Activated T-helper 17 cell treated with anti-CD3 and anti-CD28 coated beads, Interleukin-2, amount 50 U/mL, for 72 hours (primary cell): ENCODE data around the gene MYDGF. TPM values are rescaled to one million over a fixed set of nuclear protein-coding genes. Genes with fewer than 3 reads are reported as not detected.
A peak's percentile ranks its signal among the peaks of the same experiment; 100 is the strongest.

Experiments used
- ATAC-seq: fragments of 150-1000 bp; cut with Tn5 transposase; replicated peaks from 2 replicates; pipeline ENCODE4 v1.10.0; 2021; ENCODE audit warnings: mild to moderate bottlenecking, moderate library complexity
- H3K27ac Mint-ChIP-seq: one replicate; pipeline ENCODE4 v1.8.0; 2022; ENCODE audit warnings: mixed read lengths
- H3K27me3 Mint-ChIP-seq: one replicate; pipeline ENCODE4 v1.8.0; 2022; ENCODE audit warnings: mixed read lengths
- H3K36me3 Mint-ChIP-seq: one replicate; pipeline ENCODE4 v1.8.0; 2022; ENCODE audit warnings: low read depth, mild to moderate bottlenecking, mixed read lengths
- H3K4me1 Mint-ChIP-seq: one replicate; pipeline ENCODE4 v1.8.0; 2022; ENCODE audit warnings: mixed read lengths
- H3K4me3 Mint-ChIP-seq: one replicate; pipeline ENCODE4 v1.8.0; 2022; ENCODE audit warnings: mild to moderate bottlenecking, mixed read lengths
- H3K9me3 Mint-ChIP-seq: one replicate; pipeline ENCODE4 v1.8.0; 2022; ENCODE audit warnings: mixed read lengths
- total RNA-seq, 2 donors: library from RNA; stranded (reverse); gene quantifications; one replicate each; pipeline ENCODE4 v1.2.3, GENCODE V29; 2022

The MYDGF gene
- total RNA-seq, 2 donors from 2014 or later: 47.8 to 79.0 TPM

DNA sequence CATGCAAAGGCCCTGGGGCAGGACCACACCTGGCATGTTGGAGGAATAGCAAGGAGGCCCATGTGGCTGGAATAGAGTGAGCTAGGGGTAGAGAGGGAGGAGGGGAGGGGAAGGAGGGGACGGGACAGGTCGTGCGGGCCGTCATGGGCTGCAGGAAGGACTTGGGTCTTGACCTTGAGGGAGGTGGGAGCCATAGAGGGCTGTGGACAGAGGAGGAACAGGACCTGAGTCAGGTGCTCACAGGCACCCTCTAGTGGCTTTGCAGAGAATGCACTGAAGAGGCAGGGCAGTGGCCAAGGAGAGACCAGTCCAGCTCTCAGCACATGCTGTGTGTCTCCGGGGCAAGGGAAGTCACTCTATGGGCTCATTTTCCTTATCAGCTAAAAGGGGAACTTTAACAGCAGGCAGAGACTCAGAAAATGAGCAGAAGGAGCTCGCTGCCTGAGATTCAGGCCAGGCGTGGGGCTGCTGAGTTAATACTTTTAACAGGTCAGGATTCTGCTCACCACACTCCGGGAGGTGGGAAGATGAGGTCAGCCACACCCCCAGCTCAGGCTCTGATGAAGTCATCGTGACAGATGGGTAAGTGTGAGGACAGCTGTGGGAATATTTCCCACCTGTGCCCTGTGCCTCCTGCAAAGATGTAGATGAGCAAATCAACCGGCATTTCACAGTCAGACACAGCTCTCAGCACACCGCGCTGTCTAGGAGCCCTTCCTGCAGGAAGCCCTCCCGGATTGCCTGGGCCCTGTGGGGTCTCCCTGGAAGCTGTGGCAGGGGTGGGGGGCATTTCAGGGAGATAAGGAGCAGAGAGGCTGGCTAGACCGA, 36.8 kb downstream of the MYDGF start:
- Mint-ChIP-seq H3K4me1 (peaks cover 5% of the 10 kb centered on the region), H3K27ac (peak overlapping the region; percentile 3)

GRCh38 chr19:4624733-4625362, 45.3 kb downstream of the MYDGF start:
- H3K4me1 Mint-ChIP-seq: no peaks in the 10 kb centered on the region
- H3K4me3 Mint-ChIP-seq: no peak overlapping the region
- H3K9me3 Mint-ChIP-seq: no peaks in the 10 kb centered on the region
- peaks cover 13% of the 10 kb centered on the region for H3K27me3 Mint-ChIP-seq
- no peaks in the 10 kb centered on the region for H3K36me3 Mint-ChIP-seq
- no peak overlapping the region for H3K27ac Mint-ChIP-seq
- no peak for ATAC-seq

More for the DNA sequence above, 36.8 kb downstream of the MYDGF start:
- peak; percentile 76 for ATAC-seq
- Mint-ChIP-seq H3K36me3 (no peaks in the 10 kb centered on the region), H3K27me3 (no peaks in the 10 kb centered on the region), H3K4me3 (peak overlapping the region; percentile 13), H3K9me3 (no peaks in the 10 kb centered on the region)

DNA sequence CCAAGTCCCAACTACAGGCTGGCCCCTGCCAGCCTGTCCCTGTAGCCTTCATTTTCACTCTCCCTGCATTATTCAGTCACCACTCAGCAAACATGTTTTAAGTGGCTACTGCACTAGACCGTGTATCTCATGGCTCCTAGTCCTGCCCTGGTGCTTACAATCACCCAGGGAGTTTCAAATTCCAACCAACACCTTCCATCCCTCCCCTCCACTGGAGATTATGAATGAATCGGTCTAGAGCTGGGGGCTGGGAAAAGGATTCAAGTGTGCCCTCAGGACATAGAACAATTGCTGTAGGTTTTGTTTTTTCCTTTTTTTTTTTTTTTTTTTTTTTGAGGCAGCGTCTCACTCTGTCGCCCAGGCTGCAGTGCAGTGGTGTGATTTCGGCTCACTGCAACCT, 45.8 kb downstream of the MYDGF start:
- no peak for ATAC-seq
- H3K4me1 Mint-ChIP-seq: no peaks in the 10 kb centered on the region
- H3K9me3 Mint-ChIP-seq: no peaks in the 10 kb centered on the region
- no peaks in the 10 kb centered on the region for H3K36me3 Mint-ChIP-seq
- H3K27ac Mint-ChIP-seq: no peak overlapping the region
- no peak overlapping the region for H3K4me3 Mint-ChIP-seq
- peaks cover 16% of the 10 kb centered on the region for H3K27me3 Mint-ChIP-seq

GRCh38 chr19:4622695-4623421, 47.3 kb downstream of the MYDGF start:
- Mint-ChIP-seq H3K9me3 (no peaks in the 10 kb centered on the region), H3K27ac (no peak overlapping the region), H3K4me3 (no peak overlapping the region), H3K36me3 (no peaks in the 10 kb centered on the region), H3K4me1 (no peaks in the 10 kb centered on the region), H3K27me3 (peaks cover 18% of the 10 kb centered on the region)
- no peak for ATAC-seq

DNA sequence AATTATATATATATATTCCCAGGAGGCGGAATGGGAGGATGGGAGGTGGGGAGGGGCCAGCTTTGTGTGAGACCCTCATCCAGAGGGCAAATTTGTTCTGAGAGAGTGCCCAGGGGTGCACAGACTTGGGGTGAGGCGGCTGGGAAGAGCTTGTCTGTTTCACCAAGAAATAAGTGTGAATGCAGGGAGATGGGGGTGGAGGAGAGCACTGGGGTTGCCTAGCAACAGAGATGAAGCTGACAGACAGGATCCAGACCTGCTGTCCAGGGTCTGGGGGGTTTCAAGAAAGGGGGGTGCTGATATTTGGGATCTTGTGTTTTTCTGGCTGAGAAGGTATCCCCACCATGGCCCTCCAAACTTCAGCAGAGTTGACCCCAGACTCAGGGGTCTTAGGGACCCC, 49.5 kb downstream of the MYDGF start:
- Mint-ChIP-seq H3K9me3 (no peaks in the 10 kb centered on the region), H3K4me3 (no peak overlapping the region), H3K36me3 (no peaks in the 10 kb centered on the region), H3K27me3 (peaks cover 24% of the 10 kb centered on the region), H3K27ac (no peak overlapping the region), H3K4me1 (no peaks in the 10 kb centered on the region)
- ATAC-seq: no peak

DNA sequence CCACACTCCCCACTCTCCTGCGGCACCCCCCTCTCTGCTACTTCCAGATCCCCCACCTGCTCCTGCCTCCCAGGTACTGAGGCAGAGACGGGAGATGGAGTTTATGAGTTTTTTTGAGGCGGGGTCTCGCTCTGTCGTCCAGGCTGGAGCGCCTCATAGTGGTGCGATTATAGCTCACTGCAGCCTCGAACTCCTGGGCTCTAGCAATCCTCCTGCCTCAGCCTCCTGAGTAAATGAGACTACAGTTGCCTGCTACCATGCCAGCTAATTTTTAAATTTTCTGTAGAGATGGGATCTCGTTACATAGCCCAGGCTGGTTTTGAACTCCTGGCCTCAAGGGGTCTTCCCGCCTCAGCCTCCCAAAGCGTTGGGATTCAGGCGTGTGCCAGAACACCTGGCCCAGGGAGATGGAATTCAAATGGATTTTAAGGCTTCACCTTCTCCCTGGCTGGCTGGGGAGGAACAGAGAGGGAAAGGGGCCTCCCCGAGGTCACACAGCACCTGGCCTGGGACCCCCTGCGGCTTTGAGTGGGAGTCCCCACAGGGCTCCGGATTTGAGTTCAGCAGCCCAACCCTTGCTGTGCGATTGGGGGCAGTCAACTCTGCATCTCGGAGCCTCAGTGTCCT, 50.4 kb downstream of the MYDGF start:
- Mint-ChIP-seq H3K27ac (no peak overlapping the region), H3K9me3 (no peaks in the 10 kb centered on the region), H3K27me3 (peaks cover 25% of the 10 kb centered on the region), H3K4me1 (no peaks in the 10 kb centered on the region), H3K4me3 (no peak overlapping the region), H3K36me3 (no peaks in the 10 kb centered on the region)
- no peak for ATAC-seq

- H3K4me3 Mint-ChIP-seq: no peak overlapping the region
- no peaks in the 10 kb centered on the region for H3K4me1 Mint-ChIP-seq
- no peak for ATAC-seq
- no peaks in the 10 kb centered on the region for H3K36me3 Mint-ChIP-seq
- H3K27ac Mint-ChIP-seq: no peak overlapping the region
- H3K27me3 Mint-ChIP-seq: peaks cover 21% of the 10 kb centered on the region
- H3K9me3 Mint-ChIP-seq: no peaks in the 10 kb centered on the region
Observed at GRCh38 chr19:4618019-4618418, 52.1 kb downstream of the MYDGF start.

DNA sequence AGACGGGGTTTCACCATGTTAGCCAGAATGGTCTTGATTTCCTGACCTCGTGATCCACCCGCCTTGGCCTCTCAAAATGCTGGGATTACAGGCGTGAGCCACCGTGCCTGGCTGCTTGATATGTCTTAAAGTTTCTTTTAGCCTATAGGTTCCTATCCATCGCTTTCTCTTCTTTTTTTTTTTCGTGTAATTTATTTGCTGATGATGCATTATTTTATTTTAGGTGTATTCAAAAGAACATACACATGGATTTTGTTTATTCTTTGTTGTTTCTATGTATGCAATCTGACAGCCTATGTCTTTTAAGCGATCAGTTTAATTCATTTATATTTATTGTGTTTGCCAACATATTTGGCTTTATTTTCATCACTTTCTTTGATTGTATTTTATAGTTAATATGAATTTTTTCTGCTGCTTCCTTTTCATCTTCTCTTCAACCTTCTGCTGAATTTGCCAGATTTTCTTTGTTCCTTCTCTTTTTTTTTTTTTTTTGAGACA, 56.8 kb downstream of the MYDGF start:
- H3K27ac Mint-ChIP-seq: no peak overlapping the region
- no peak for ATAC-seq
- H3K36me3 Mint-ChIP-seq: no peaks in the 10 kb centered on the region
- H3K9me3 Mint-ChIP-seq: no peaks in the 10 kb centered on the region
- no peak overlapping the region for H3K4me3 Mint-ChIP-seq
- H3K4me1 Mint-ChIP-seq: no peaks in the 10 kb centered on the region
- peaks cover 27% of the 10 kb centered on the region for H3K27me3 Mint-ChIP-seq

DNA sequence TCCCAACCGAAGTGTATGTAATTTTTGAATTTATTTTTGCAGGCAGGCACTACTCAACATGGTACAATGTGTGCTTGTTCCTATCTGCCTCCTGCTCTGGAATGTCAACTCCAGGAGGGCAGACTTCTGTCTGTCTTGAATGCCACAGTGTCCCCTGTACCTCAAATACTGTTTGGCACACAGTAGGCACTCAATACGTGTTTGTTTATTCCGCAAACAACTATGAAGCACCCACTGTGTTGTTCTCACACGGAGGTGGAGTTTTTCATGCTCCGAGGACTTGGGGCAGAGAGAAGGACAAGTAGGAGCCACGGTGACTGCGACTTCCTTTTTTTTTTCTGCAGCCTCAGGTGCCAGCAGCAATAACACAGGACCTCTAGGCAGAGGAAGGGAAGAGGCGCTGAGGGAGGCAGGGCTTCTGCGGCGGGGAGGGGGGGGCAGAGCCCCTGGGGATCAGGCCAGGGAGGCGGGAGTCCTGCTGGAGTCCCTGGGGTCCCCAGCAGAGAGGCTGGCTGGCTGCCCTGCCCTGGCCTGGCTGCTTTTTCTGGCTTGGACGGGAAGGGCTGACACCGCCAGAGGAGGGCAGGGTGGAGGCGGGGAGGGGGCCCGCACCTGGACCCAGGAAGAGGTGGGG, 60.1 kb downstream of the MYDGF start:
- peaks cover 18% of the 10 kb centered on the region for H3K27me3 Mint-ChIP-seq
- no peaks in the 10 kb centered on the region for H3K4me1 Mint-ChIP-seq
- no peak for ATAC-seq
- no peak overlapping the region for H3K27ac Mint-ChIP-seq
- H3K9me3 Mint-ChIP-seq: no peaks in the 10 kb centered on the region
- H3K4me3 Mint-ChIP-seq: no peak overlapping the region
- no peaks in the 10 kb centered on the region for H3K36me3 Mint-ChIP-seq

Other genes starting within 250 kb of the MYDGF start
- 10 to 100 TPM; 37.4 to 40.1 TPM for gene UBXN6, start 212.5 kb downstream of the MYDGF start, total RNA-seq
- gene HDGFL2, start 198.0 kb downstream of the MYDGF start, total RNA-seq: 10 to 100 TPM; 30.7 to 39.3 TPM
- under 1 TPM in 1 of 2 donors, not detected in 1; 0.05 TPM for gene PLIN4, start 151.9 kb downstream of the MYDGF start, total RNA-seq
- under 1 TPM in 1 of 2 donors, not detected in 1; 0.17 TPM for gene PLIN5, start 135.1 kb downstream of the MYDGF start, total RNA-seq
- under 1 TPM; 0.53 to 0.93 TPM for gene LRG1, start 130.3 kb downstream of the MYDGF start, total RNA-seq
- gene SEMA6B, start 110.7 kb downstream of the MYDGF start, total RNA-seq: under 1 TPM in 1 of 2 donors, not detected in 1; 0.05 TPM
- gene TNFAIP8L1, start 30.8 kb downstream of the MYDGF start, total RNA-seq: 10 to 100 TPM; 18.0 to 23.6 TPM
- 10 to 100 TPM; 52.3 to 90.9 TPM for gene DPP9, start 53.5 kb upstream of the MYDGF start, total RNA-seq
- 10 to 100 TPM in 1 of 2 donors, 1 to 10 TPM in 1; 7.1 to 15.4 TPM for gene FEM1A, start 121.4 kb upstream of the MYDGF start, total RNA-seq
- 10 to 100 TPM; 27.6 to 36.1 TPM for gene TICAM1, start 161.4 kb upstream of the MYDGF start, total RNA-seq
- 10 to 100 TPM; 46.4 to 56.7 TPM for gene PLIN3, start 197.3 kb upstream of the MYDGF start, total RNA-seq
- under 1 TPM; 0.16 to 0.19 TPM for gene ARRDC5, start 232.6 kb upstream of the MYDGF start, total RNA-seq
- gene UHRF1, start 239.2 kb upstream of the MYDGF start, total RNA-seq: 100 to 1,000 TPM in 1 of 2 donors, 10 to 100 TPM in 1; 52.1 to 129 TPM